Measurements from ENCODE around the gene MEN1.

Gene MEN1

GRCh38 chr11:64834031-64834722 lies 23.8 kb upstream of the MEN1 start:
- TF ChIP-seq CTCF (IDR thresholded peaks at IDR 0.05) (no peak), ZFX (IDR thresholded peaks at IDR 0.05; ENCODE audit: borderline replicate concordance) (no peak)

GRCh38 chr11:64833509-64833908 lies 23.2 kb upstream of the MEN1 start:
- no peak overlapping the region for H3K27ac ChIP-seq
- TF ChIP-seq CTCF (IDR thresholded peaks at IDR 0.05) (no peak), ZFX (IDR thresholded peaks at IDR 0.05; ENCODE audit: borderline replicate concordance) (no peak)

More at GRCh38 chr11:64834031-64834722, 23.8 kb upstream of the MEN1 start:
- H3K27ac ChIP-seq: no peak overlapping the region

GRCh38 chr11:64833198-64833502 lies 22.8 kb upstream of the MEN1 start:
- no peak for TF ChIP-seq CTCF (IDR thresholded peaks at IDR 0.05)
- TF ChIP-seq ZFX (IDR thresholded peaks at IDR 0.05; ENCODE audit: borderline replicate concordance): no peak
- H3K27ac ChIP-seq: no peak overlapping the region

- no peak overlapping the region for H3K27ac ChIP-seq
- TF ChIP-seq ZFX (IDR thresholded peaks at IDR 0.05; ENCODE audit: borderline replicate concordance) (no peak), CTCF (IDR thresholded peaks at IDR 0.05) (no peak)
Measured at GRCh38 chr11:64832467-64833197, 22.3 kb upstream of the MEN1 start.

- no peak overlapping the region for H3K27ac ChIP-seq
- TF ChIP-seq ZFX (IDR thresholded peaks at IDR 0.05; ENCODE audit: borderline replicate concordance): no peak
- no peak for TF ChIP-seq CTCF (IDR thresholded peaks at IDR 0.05)
Measured at GRCh38 chr11:64831411-64831891, 21.1 kb upstream of the MEN1 start.

GRCh38 chr11:64829536-64830251 lies 19.3 kb upstream of the MEN1 start:
- TF ChIP-seq ZFX (IDR thresholded peaks at IDR 0.05; ENCODE audit: borderline replicate concordance): no peak
- TF ChIP-seq CTCF (IDR thresholded peaks at IDR 0.05): no peak
- no peak overlapping the region for H3K27ac ChIP-seq
